SK-N-SH (cell line): ENCODE measurements around the gene PHLPP1. TPM values are rescaled to one million over a fixed set of nuclear protein-coding genes. Genes with fewer than 3 reads are reported as not detected.

Experiments used
- CTCF ChIA-PET: fragments of 300-600, 350-600 bp; formaldehyde crosslinking; extraction: SDS; loops from one replicate; lab custom pipeline; 2021; lab: Yijun Ruan, JAX
- POLR2A ChIA-PET: fragments of 350-600 bp; sonication (Branson Sonifier 250); formaldehyde crosslinking; extraction: SDS; loops from one replicate; lab custom pipeline; 2020; ENCODE audit warnings: antibody characterized with exemption, inconsistent platforms; lab: Yijun Ruan, JAX
- DNase-seq: peaks from one replicate; pipeline ENCODE4 v3.0.0; 2012
- H2AFZ ChIP-seq: fragments of 200-600 bp; sonication (generic); 2 replicates; pipeline ENCODE4 v1.8.1; 2016; ENCODE audit warnings: antibody characterized with exemption, mild to moderate bottlenecking, low read depth
- H3F3A ChIP-seq: fragments of 200-600 bp; sonication (generic); replicated peaks from 2 replicates; pipeline ENCODE3; 2016; ENCODE audit warnings: antibody characterized with exemption, mild to moderate bottlenecking; ENCODE audit not compliant: insufficient read depth
- H3K27ac ChIP-seq, 2 experiments: fragments of 200-500 bp in 1 of 2; fragments of 200-600 bp in 1 of 2; sonication (Bioruptor generic) in 1 of 2; sonication (generic), shearing (Covaris generic) in 1 of 2; 2 replicates each; pipeline versions ENCODE4 v1.5.1 to v1.6.1; 2014 to 2016; ENCODE audit warnings: low read depth in 2 of 2, inconsistent platforms in 1 of 2, low read length in 1 of 2, mild to moderate bottlenecking in 1 of 2, mixed read lengths in 1 of 2
- H3K27me3 ChIP-seq: fragments of 200-600 bp; sonication (generic), shearing (Covaris generic); 2 replicates; pipeline ENCODE4 v1.6.1; 2016; ENCODE audit warnings: mixed run types; ENCODE audit not compliant: insufficient read depth
- H3K36me3 ChIP-seq, 2 experiments: fragments of 200-500 bp in 1 of 2; fragments of 200-600 bp in 1 of 2; sonication (Bioruptor generic) in 1 of 2; sonication (generic) in 1 of 2; replicated peaks in 1 of 2; 2 replicates each; pipeline versions ENCODE3 to v1.5.1; 2014 to 2016; ENCODE audit warnings: low read length in 1 of 2, mild to moderate bottlenecking in 1 of 2; ENCODE audit not compliant: insufficient read depth in 2 of 2, control insufficient read depth in 1 of 2
- H3K4me1 ChIP-seq, 2 experiments: fragments of 200-500 bp in 1 of 2; fragments of 200-600 bp in 1 of 2; sonication (Bioruptor generic) in 1 of 2; sonication (generic), shearing (Covaris generic) in 1 of 2; 2 replicates each; pipeline versions ENCODE4 v1.5.1 to v1.6.1; 2014 to 2016; ENCODE audit warnings: low read depth in 1 of 2, low read length in 1 of 2, mixed run types in 1 of 2; ENCODE audit not compliant: insufficient read depth in 2 of 2, control insufficient read depth in 1 of 2
- H3K4me2 ChIP-seq: fragments of 200-600 bp; sonication (generic), shearing (Covaris generic); 2 replicates; pipeline ENCODE4 v1.6.1; 2017; ENCODE audit warnings: mixed run types
- H3K4me3 ChIP-seq, 2 experiments: fragments of 200-500 bp in 1 of 2; fragments of 200-600 bp in 1 of 2; sonication (Bioruptor generic) in 1 of 2; sonication (generic), shearing (Covaris generic) in 1 of 2; 2 replicates each; pipeline versions ENCODE4 v1.5.1 to v1.8.1; 2014 to 2016; ENCODE audit warnings: low read depth in 2 of 2, inconsistent platforms in 1 of 2, low read length in 1 of 2, mild to moderate bottlenecking in 1 of 2, mixed read lengths in 1 of 2, moderate library complexity in 1 of 2
- H3K79me2 ChIP-seq: fragments of 200-600 bp; sonication (generic); 2 replicates; pipeline ENCODE4 v1.8.1; 2017; ENCODE audit warnings: mild to moderate bottlenecking; ENCODE audit not compliant: insufficient read depth
- H3K9ac ChIP-seq: fragments of 200-600 bp; sonication (generic); 2 replicates; pipeline ENCODE4 v1.6.1; 2017; ENCODE audit warnings: mixed run types
- H3K9me2 ChIP-seq: fragments of 200-600 bp; sonication (generic); 2 replicates; pipeline ENCODE4 v1.6.1; 2017; ENCODE audit warnings: mixed run types
- H3K9me3 ChIP-seq: fragments of 200-600 bp; sonication (generic); 2 replicates; pipeline ENCODE4 v1.6.1; 2017; ENCODE audit warnings: mixed run types, mild to moderate bottlenecking, moderate library complexity
- H4K20me1 ChIP-seq: fragments of 200-600 bp; sonication (generic); 2 replicates; pipeline ENCODE4 v1.6.1; 2017; ENCODE audit warnings: mild to moderate bottlenecking, mixed run types; ENCODE audit not compliant: insufficient read depth
- CTCF ChIP-seq: fragments of 200-600 bp; sonication (generic); IDR thresholded peaks from 2 replicates; pipeline ENCODE4 v1.6.1; 2017; ENCODE audit warnings: antibody characterized with exemption, mild to moderate bottlenecking, moderate library complexity
- ELF1 ChIP-seq: IDR thresholded peaks from 2 replicates; pipeline ENCODE4 v1.4.0; 2012
- GABPA ChIP-seq: IDR thresholded peaks from 2 replicates; pipeline ENCODE4 v1.4.0; 2012; ENCODE audit warnings: low read depth, mild to moderate bottlenecking
- GATA2 ChIP-seq: sonication (generic); formaldehyde crosslinking; IDR thresholded peaks from 2 replicates; pipeline ENCODE4 v1.5.0; 2020; ENCODE audit warnings: mild to moderate bottlenecking, missing genetic modification reagents
- JUND ChIP-seq: IDR thresholded peaks from 2 replicates; pipeline ENCODE4 v1.4.0; 2012
- NRF1 ChIP-seq: IDR thresholded peaks from 2 replicates; pipeline ENCODE4 v1.6.1; 2012; ENCODE audit warnings: low read depth, mild to moderate bottlenecking, low read length
- PBX3 ChIP-seq: IDR thresholded peaks from 2 replicates; pipeline ENCODE4; 2012
- POLR2AphosphoS5 ChIP-seq: IDR thresholded peaks from 2 replicates; pipeline ENCODE4 v1.6.1; 2012; ENCODE audit warnings: low read depth, low read length
- REST ChIP-seq: IDR thresholded peaks from 2 replicates; pipeline ENCODE4 v1.6.1; 2012; ENCODE audit warnings: mild to moderate bottlenecking, low read depth, low read length, moderate library complexity
- RXRA ChIP-seq: IDR thresholded peaks from 2 replicates; pipeline ENCODE4 v1.4.0; 2012; ENCODE audit warnings: low read depth, mild to moderate bottlenecking, borderline replicate concordance
- SMC3 ChIP-seq: IDR thresholded peaks from 2 replicates; pipeline ENCODE4 v1.6.1; 2012; ENCODE audit warnings: low read depth, low read length, improper control_type of control experiment
- USF1 ChIP-seq: IDR thresholded peaks from 2 replicates; pipeline ENCODE4 v1.4.0; 2012; ENCODE audit warnings: low read depth, borderline replicate concordance
- ZBTB33 ChIP-seq: IDR thresholded peaks from 2 replicates; pipeline ENCODE4 v1.4.0; 2012; ENCODE audit warnings: low read depth, borderline replicate concordance
- polyA plus RNA-seq, 3 experiments: library from polyadenylated mRNA; depleted of rRNA; stranded (reverse); fragments of >200 nt; gene quantifications; 2 replicates each; pipeline ENCODE4 v1.2.3, GENCODE V29; 2012

Gene PHLPP1
- polyA plus RNA-seq, 1 of the 3 experiments (the other 2 are of a cell fraction), result 4.6 TPM

GRCh38 chr18:62811674-62812073 lies 96.3 kb downstream of the PHLPP1 start:
- Histone ChIP-seq H2AFZ (no peak overlapping the region), H3K27ac (no peak overlapping the region), H3K79me2 (peaks cover 6% of the 10 kb centered on the region; the same call in 1 of the 2 replicates), H3K9me3 (no peaks in the 10 kb centered on the region), H3F3A (no peaks in the 10 kb centered on the region), H3K4me2 (no peak overlapping the region), H3K9ac (no peak overlapping the region), H3K36me3 (no peaks in the 10 kb centered on the region), H3K4me1 (peaks cover 0 to 6% of the 10 kb centered on the region in 2 experiments; a peak in 1 of 4 replicates), H3K4me3 (no peak overlapping the region), H4K20me1 (no peaks in the 10 kb centered on the region), H3K27me3 (no peaks in the 10 kb centered on the region), H3K9me2 (no peaks in the 10 kb centered on the region)
- TF ChIP-seq SMC3, result no peak
- no peak for TF ChIP-seq GABPA
- no peak for TF ChIP-seq NRF1
- TF ChIP-seq RXRA, result no peak
- TF ChIP-seq CTCF, result no peak
- no peak for TF ChIP-seq PBX3
- no peak for TF ChIP-seq JUND
- TF ChIP-seq REST, result no peak
- no peak for TF ChIP-seq USF1
- no peak for TF ChIP-seq ZBTB33
- no peak for TF ChIP-seq GATA2 (CRISPR knock-in tag)
- TF ChIP-seq ELF1, result no peak
- no peak for TF ChIP-seq POLR2AphosphoS5
- CTCF ChIA-PET, result interaction anchor here (0.6 to 1.8 kb wide), 3 partner anchors 9 to 228 kb away, joined by 3 to 6 read pairs (median 3); no protein-coding TSS in a partner anchor
- POLR2A ChIA-PET, result no interaction called here
- DNase-seq, result no peak
